ENCODE measurements around the gene GBX1. TPM values are rescaled to one million over a fixed set of nuclear protein-coding genes. Genes with fewer than 3 reads are reported as not detected.
A peak's percentile ranks its signal among the peaks of the same experiment; 100 is the strongest.

GBX1 gene
- total and polyA plus RNA-seq, 2 of the 4 experiments (the other 2 are of a cell fraction): not detected

DNA sequence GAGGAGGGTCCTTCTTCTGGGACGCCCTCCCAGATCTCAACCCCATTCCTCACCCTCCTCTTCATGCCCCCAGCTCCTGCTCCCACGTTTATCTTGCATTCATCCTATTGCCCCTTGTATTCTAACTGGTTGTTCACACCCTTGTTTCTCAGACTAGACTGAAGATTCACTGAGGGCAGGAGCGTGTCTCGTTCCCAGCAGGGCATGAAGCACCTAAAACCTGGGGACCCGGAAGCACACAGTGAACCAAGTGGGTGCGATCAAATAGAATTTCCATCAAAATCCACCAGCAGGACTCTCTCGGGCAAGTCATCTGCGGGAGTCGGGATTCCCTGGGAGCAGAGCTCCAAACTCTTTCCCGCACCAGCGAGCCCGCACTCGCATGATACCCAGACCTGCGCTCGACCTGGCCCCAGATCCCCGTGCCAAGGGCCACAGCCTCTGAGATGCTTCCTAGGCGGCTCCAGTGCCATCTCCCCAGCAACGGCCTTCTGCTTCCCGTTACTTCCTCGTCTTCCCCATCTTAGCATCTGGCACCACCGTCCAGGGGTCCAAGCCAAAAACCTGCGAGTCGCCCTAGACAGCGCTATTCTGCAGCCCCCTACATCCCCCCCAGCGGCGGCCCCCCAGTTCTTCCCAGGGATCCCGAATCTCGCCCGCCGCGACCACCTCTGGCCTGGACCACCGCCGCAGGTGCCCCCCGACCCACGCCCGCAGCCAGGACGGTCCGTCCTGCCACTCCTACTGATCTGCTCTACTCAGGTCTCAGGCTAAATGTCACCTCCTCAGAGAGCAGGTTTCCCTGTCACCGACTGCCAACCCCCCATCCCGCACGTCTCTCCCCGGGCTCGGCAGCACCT lies 6.1 kb upstream of the GBX1 start (continued):
- no peak for TF ChIP-seq NFE2L2 (IDR thresholded peaks at IDR 0.05; ENCODE audit: low read depth, low read length)

GRCh38 chr7:151172273-151173141 lies 5.0 kb upstream of the GBX1 start:
- Histone ChIP-seq H3K4me2 (ENCODE audit: low read depth, low read length) (no peak overlapping the region), H3K79me1 (ENCODE audit: low read depth in 1 of 2, low read length in 2 of 2) (no peaks in the 10 kb centered on the region), H2AFZ (replicated peaks; ENCODE audit: low read length, poor library complexity) (peak overlapping the region; percentile 39), H2BK15ac (ENCODE audit: low read depth, low read length) (no peak overlapping the region), H3K27ac (ENCODE audit: insufficient read depth, low read length) (no peak overlapping the region), H3K27me3 (ENCODE audit: control insufficient read depth, insufficient read depth, low read length) (peaks cover 56% of the 10 kb centered on the region), H4K20me1 (ENCODE audit: insufficient read depth, low read length) (no peaks in the 10 kb centered on the region; the same call in 1 of the 2 replicates), H3K56ac (ENCODE audit: extremely low read depth, insufficient read depth, low read length) (no peak overlapping the region), H3K9me1 (ENCODE audit: insufficient read depth, low read length) (no peaks in the 10 kb centered on the region), H3K14ac (replicated peaks; ENCODE audit: low read depth, low read length) (no peak overlapping the region), H3K23ac (ENCODE audit: low read depth, low read length) (no peak overlapping the region), H3K9me3 (ENCODE audit: control insufficient read depth, insufficient read depth, low read length) (peaks cover 1% of the 10 kb centered on the region; the same call in 1 of the 2 replicates), H4K8ac (ENCODE audit: low read depth in 2 of 2, low read length in 2 of 2) (no peak overlapping the region), H2BK120ac (ENCODE audit: low read depth, low read length) (no peak overlapping the region), H3K36me3 (ENCODE audit: control insufficient read depth, insufficient read depth, low read length) (no peaks in the 10 kb centered on the region), H2BK5ac (ENCODE audit: low read depth, low read length, poor library complexity, severe bottlenecking) (no peak overlapping the region), H3K4ac (ENCODE audit: low read depth, low read length) (no peak overlapping the region), H3K4me3 (ENCODE audit: insufficient read depth, low read depth, low read length) (no peak overlapping the region), H3K4me1 (ENCODE audit: control insufficient read depth, insufficient read depth, low read length) (no peaks in the 10 kb centered on the region), H3K9ac (ENCODE audit: low read depth, low read length) (no peak overlapping the region), H2BK20ac (ENCODE audit: low read depth, low read length) (no peak overlapping the region), H2AK5ac (ENCODE audit: low read depth, low read length) (no peak overlapping the region), H2AK9ac (replicated peaks; ENCODE audit: low read depth, low read length, poor library complexity) (no peak overlapping the region), H3K18ac (ENCODE audit: low read depth, low read length) (no peak overlapping the region), H4K91ac (ENCODE audit: insufficient read depth, low read depth, low read length) (no peak overlapping the region), H4K5ac (ENCODE audit: low read depth, low read length) (no peak overlapping the region)
- POLR2A ChIA-PET (ENCODE audit: unreplicated experiment): no interaction called here
- no TSS peak for BruUV-seq (replicated peaks)
- in situ Hi-C loops (cut with MboI; ENCODE audit: low sequenced_read_pairs) (loop anchor here (5.0 kb wide), 1 partner anchor 45 kb away; no protein-coding TSS in a partner anchor), intact Hi-C loops (cut with micrococcal nuclease) (loop anchor here (1.0 to 5.0 kb wide), 3 partner anchors 48 to 270 kb away; no protein-coding TSS in a partner anchor), dilution Hi-C loops (cut with HindIII; ENCODE audit: low sequenced_read_pairs, unreplicated experiment) (no loop called here)
- DNase-seq (peak; percentile 50), ATAC-seq (ENCODE audit: low read depth) (peak; percentile 96)
- CTCF ChIA-PET: interaction anchor here (0.7 kb wide), 1 partner anchor 25 kb away, joined by 4 read pairs; no protein-coding TSS in a partner anchor
- WGBS, 2 experiments (ENCODE audit: extremely low coverage in 2 of 2, insufficient read length in 1 of 2): 14% methylated on average over 22 of the region's 42 CpGs; no CpG with 5 or more reads in 1 of the 2 experiments
- TF ChIP-seq ELK1 (IDR thresholded peaks at IDR 0.05; ENCODE audit: borderline replicate concordance, low read depth, low read length) (no peak), BHLHE40 (IDR thresholded peaks at IDR 0.05; ENCODE audit: low read depth, low read length) (no peak), RFX5 (IDR thresholded peaks at IDR 0.05; ENCODE audit: low read depth, low read length) (0 out of 2 replicates have a peak, but pooled peaks have one; percentile 42), RAD21 (IDR thresholded peaks at IDR 0.05; ENCODE audit: low read length) (peak; percentile 85), MAZ (IDR thresholded peaks at IDR 0.05; ENCODE audit: borderline replicate concordance, low read depth, low read length) (peak; percentile 55; the same call in 1 of the 2 replicates), POLR2A (IDR thresholded peaks at IDR 0.05; ENCODE audit: low read depth, low read length) (no peak), SMC3 (IDR thresholded peaks at IDR 0.05; ENCODE audit: low read depth, low read length) (peak; percentile 96), NFE2L2 (IDR thresholded peaks at IDR 0.05; ENCODE audit: low read depth, low read length) (no peak), MXI1 (IDR thresholded peaks at IDR 0.05; ENCODE audit: borderline replicate concordance, low read depth, low read length) (no peak), USF2 (IDR thresholded peaks at IDR 0.05; ENCODE audit: low read depth, low read length) (peak; percentile 23; the same call in 1 of the 2 replicates), CEBPB (IDR thresholded peaks at IDR 0.05; ENCODE audit: low read depth, low read length) (no peak), FOS (IDR thresholded peaks at IDR 0.05; ENCODE audit: low read depth, low read length) (no peak)
